Chondrocyte (in vitro differentiated cells): ENCODE results near the gene RPL27A. TPM values are rescaled to one million over a fixed set of nuclear protein-coding genes. Genes with fewer than 3 reads are reported as not detected.

Experiments
- DNase-seq: peaks from one replicate; pipeline ENCODE4 v3.0.0; 2021; ENCODE audit warnings: mixed read lengths, low spot score
- H3K27ac Mint-ChIP-seq: one replicate; pipeline ENCODE4 v1.8.0; 2021; ENCODE audit warnings: mild to moderate bottlenecking, moderate library complexity, mixed read lengths; ENCODE audit not compliant: unreplicated experiment
- H3K27me3 Mint-ChIP-seq: 2 replicates; pipeline ENCODE4 v1.8.0; 2021; ENCODE audit warnings: low read depth, mixed read lengths
- H3K36me3 Mint-ChIP-seq: 2 replicates; pipeline ENCODE4 v1.8.0; 2021; ENCODE audit warnings: low read depth, mixed read lengths
- H3K4me1 Mint-ChIP-seq: 2 replicates; pipeline ENCODE4 v1.8.0; 2021; ENCODE audit warnings: low read depth, mild to moderate bottlenecking, mixed read lengths
- H3K4me3 Mint-ChIP-seq: one replicate; pipeline ENCODE4 v1.8.0; 2021; ENCODE audit warnings: mild to moderate bottlenecking, moderate library complexity, mixed read lengths; ENCODE audit not compliant: unreplicated experiment
- H3K9me3 Mint-ChIP-seq: 2 replicates; pipeline ENCODE4 v1.8.0; 2021; ENCODE audit warnings: low read depth, mixed read lengths
- CTCF ChIP-seq: fragments of 200-600 bp; sonication (generic); IDR thresholded peaks from 2 replicates; pipeline ENCODE4 v1.5.0; 2021; ENCODE audit warnings: antibody characterized with exemption, mild to moderate bottlenecking, moderate library complexity
- total RNA-seq: library from RNA; stranded (reverse); gene quantifications from 3 replicates; pipeline ENCODE4 v1.2.1, GENCODE V29; 2021

The RPL27A gene
- total RNA-seq, 1 donor from 2014 or later = 546 TPM

GRCh38 chr11:8674859-8675258 lies 7.7 kb upstream of the RPL27A start:
- no peak for TF ChIP-seq CTCF
- peaks cover 18% of the 10 kb centered on the region for H3K4me1 Mint-ChIP-seq
- H3K4me3 Mint-ChIP-seq = no peak overlapping the region
- H3K36me3 Mint-ChIP-seq = no peaks in the 10 kb centered on the region
- H3K9me3 Mint-ChIP-seq = no peaks in the 10 kb centered on the region
- no peak for DNase-seq
- H3K27ac Mint-ChIP-seq = no peak overlapping the region
- H3K27me3 Mint-ChIP-seq = no peaks in the 10 kb centered on the region

- no peak for DNase-seq
- peaks cover 4% of the 10 kb centered on the region for H3K36me3 Mint-ChIP-seq
- no peaks in the 10 kb centered on the region for H3K27me3 Mint-ChIP-seq
- no peaks in the 10 kb centered on the region for H3K9me3 Mint-ChIP-seq
- H3K4me3 Mint-ChIP-seq = no peak overlapping the region
- TF ChIP-seq CTCF = no peak
- H3K27ac Mint-ChIP-seq = no peak overlapping the region
- peaks cover 18% of the 10 kb centered on the region for H3K4me1 Mint-ChIP-seq
These were observed 6.1 kb upstream of the RPL27A start for GRCh38 chr11:8676458-8676857.

GRCh38 chr11:8679006-8679405 lies 3.6 kb upstream of the RPL27A start:
- Mint-ChIP-seq H3K4me3 (no peak overlapping the region), H3K36me3 (peaks cover 13% of the 10 kb centered on the region), H3K27me3 (no peaks in the 10 kb centered on the region), H3K4me1 (peaks cover 23% of the 10 kb centered on the region), H3K27ac (no peak overlapping the region), H3K9me3 (no peaks in the 10 kb centered on the region)
- DNase-seq = no peak
- TF ChIP-seq CTCF = no peak

GRCh38 chr11:8681837-8682302 lies 722 bp upstream of the RPL27A start:
- peaks cover 48% of the 10 kb centered on the region for H3K4me1 Mint-ChIP-seq

GRCh38 chr11:8683115-8683807 lies 669 bp downstream of the RPL27A start:
- no peak for TF ChIP-seq CTCF
- peak overlapping the region; percentile 95 for H3K4me3 Mint-ChIP-seq
- no peak for DNase-seq
- peak overlapping the region; percentile 98 for H3K27ac Mint-ChIP-seq
- H3K4me1 Mint-ChIP-seq = peaks cover 62% of the 10 kb centered on the region
- peaks cover 36% of the 10 kb centered on the region for H3K36me3 Mint-ChIP-seq
- no peaks in the 10 kb centered on the region for H3K9me3 Mint-ChIP-seq
- H3K27me3 Mint-ChIP-seq = no peaks in the 10 kb centered on the region

More at GRCh38 chr11:8681837-8682302, 722 bp upstream of the RPL27A start:
- Mint-ChIP-seq H3K4me3 (peak overlapping the region; percentile 95), H3K27ac (peak overlapping the region; percentile 98), H3K36me3 (peaks cover 35% of the 10 kb centered on the region), H3K9me3 (no peaks in the 10 kb centered on the region), H3K27me3 (no peaks in the 10 kb centered on the region)
- no peak for TF ChIP-seq CTCF
- no peak for DNase-seq
